Transverse colon (tissue), 3 donors: ENCODE measurements around the gene LDB2.

Experiments
- CTCF ChIP-seq, 5 experiments: fragments of 200-600 bp in 3 of 5; fragments of 450-650 bp in 2 of 5; sonication (generic) in 3 of 5; IDR thresholded peaks; 1 replicate in 2 of 5; 2 replicates in 3 of 5; pipeline ENCODE4 v1.5.1; 2016 to 2017; ENCODE audit warnings: antibody characterized with exemption in 5 of 5, inconsistent platforms in 3 of 5, mild to moderate bottlenecking in 2 of 5, moderate library complexity in 1 of 5
- POLR2A ChIP-seq: fragments of 450-650 bp; IDR thresholded peaks from one replicate; pipeline ENCODE4 v1.6.1; 2016; ENCODE audit warnings: antibody characterized with exemption, mild to moderate bottlenecking, moderate library complexity

- no peak for TF ChIP-seq POLR2A
- TF ChIP-seq CTCF (IDR thresholded peaks at IDR 0.05), result no peak
These were observed 89.4 kb downstream of the LDB2 start for GRCh38 chr4:16809064-16809463.
